Urinary bladder (tissue), 4 donors: ENCODE results near the gene COL25A1. TPM values are rescaled to one million over a fixed set of nuclear protein-coding genes. Genes with fewer than 3 reads are reported as not detected.
"Not testable (repeated sequence)": the region's sequence is repeated elsewhere in the genome, so short reads cannot be mapped to it uniquely, and the experiment has no call there.

Source experiments
- DNase-seq: peaks from one replicate; pipeline ENCODE4 v3.0.0-alpha.2; 2015; ENCODE audit errors: extremely low spot score
- H3K27ac ChIP-seq: one replicate; pipeline ENCODE4 v1.5.1; 2013; ENCODE audit warnings: low read depth, mild to moderate bottlenecking, moderate library complexity
- H3K36me3 ChIP-seq: one replicate; pipeline ENCODE4 v1.6.1; 2013; ENCODE audit warnings: mild to moderate bottlenecking, moderate library complexity; ENCODE audit not compliant: insufficient read depth
- H3K4me1 ChIP-seq: one replicate; pipeline ENCODE4 v1.6.1; 2013; ENCODE audit warnings: mild to moderate bottlenecking, moderate library complexity; ENCODE audit not compliant: insufficient read depth
- H3K4me3 ChIP-seq: one replicate; pipeline ENCODE4 v1.5.1; 2013; ENCODE audit warnings: low read depth, low read length
- WGBS: extraction: QIAGEN DNeasy Blood & Tissue Kit; methylation state at CpG from one replicate; pipeline ENCODE4 v1.1.7; 2013; 5-methylcytosine and 5-hydroxymethylcytosine counted together
- polyA plus RNA-seq: library from polyadenylated mRNA; stranded (reverse); fragments of 200-250 nt; gene quantifications from one replicate; pipeline ENCODE4 v1.2.3, GENCODE V29; 2013
- total RNA-seq: library from RNA; depleted of rRNA; stranded (reverse); fragments of >200 nt; gene quantifications from one replicate; pipeline ENCODE4 v1.2.3, GENCODE V29; 2014
- donor health status: healthy with polysubstance abuse.
- donor health status: healthy.

The COL25A1 gene
- total and polyA plus RNA-seq, 2 donors = 1.4 to 16.4 TPM

DNA sequence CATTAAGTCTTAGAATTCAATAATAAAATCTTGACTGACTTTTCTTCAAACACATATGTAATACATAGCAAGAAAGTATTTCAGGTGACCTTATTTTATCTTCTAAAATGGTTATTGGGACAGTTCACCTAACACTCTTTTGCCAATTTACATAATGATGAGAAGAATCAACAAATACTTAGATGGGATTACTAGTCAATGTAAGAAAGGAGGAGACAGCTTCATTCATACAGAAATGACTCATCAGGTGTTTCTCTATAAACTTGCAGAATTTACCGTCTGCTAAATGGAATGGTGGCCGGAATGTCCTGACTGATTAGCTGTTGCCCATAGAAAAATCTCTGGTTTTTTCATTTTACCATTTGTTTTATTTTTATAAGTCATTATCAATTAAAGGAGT lies 424.6 kb downstream of the COL25A1 start:
- H3K4me3 ChIP-seq = no peak overlapping the region
- WGBS = 66% methylated on average over 2 of the region's 2 CpGs
- H3K4me1 ChIP-seq = no peaks in the 10 kb centered on the region
- no peak overlapping the region for H3K27ac ChIP-seq
- no peaks in the 10 kb centered on the region for H3K36me3 ChIP-seq
- DNase-seq = no peak

DNA sequence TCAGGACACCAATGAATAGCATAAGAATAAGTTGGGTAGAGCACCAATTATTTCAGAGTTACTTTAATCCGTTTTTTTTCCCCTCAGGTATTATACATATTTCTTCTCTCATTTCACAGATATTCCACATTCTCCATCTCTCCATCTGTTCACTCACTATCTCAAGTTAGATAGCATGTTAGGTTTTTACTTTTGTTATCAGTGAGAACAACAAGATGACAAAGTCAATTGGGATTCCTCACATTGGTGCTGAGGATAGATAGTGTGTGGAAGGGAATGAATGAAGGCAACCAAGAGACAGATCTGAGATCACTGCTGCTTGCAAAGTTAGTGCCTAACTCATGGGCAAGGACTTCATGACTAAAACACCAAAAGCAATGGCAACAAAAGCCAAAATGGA lies 427.7 kb downstream of the COL25A1 start:
- H3K4me3 ChIP-seq = no peak overlapping the region
- WGBS = 67% methylated on average over 1 of the region's 1 CpG
- no peaks in the 10 kb centered on the region for H3K4me1 ChIP-seq
- H3K36me3 ChIP-seq = no peaks in the 10 kb centered on the region
- no peak overlapping the region for H3K27ac ChIP-seq
- DNase-seq = no peak

DNA sequence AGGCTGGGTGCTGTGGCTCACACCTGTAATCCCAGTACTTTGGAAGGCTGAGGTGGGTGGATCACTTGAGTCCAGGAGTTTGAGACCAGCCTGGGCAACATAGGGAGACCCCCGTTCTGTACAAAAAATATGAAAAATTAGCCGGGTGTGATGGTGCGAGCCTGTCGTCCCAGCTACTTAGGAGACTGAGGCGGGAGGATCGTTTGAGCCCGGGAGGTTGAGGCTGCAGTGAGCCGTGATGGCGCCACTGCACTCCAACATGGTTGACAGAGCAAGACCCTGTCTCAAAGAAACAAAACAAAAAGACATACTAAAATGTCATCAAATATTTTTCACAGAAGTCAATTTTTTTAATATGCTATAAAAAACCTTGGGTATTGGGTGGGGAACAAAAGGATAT lies 432.5 kb downstream of the COL25A1 start:
- not testable (repeated sequence) for H3K27ac ChIP-seq, H3K36me3 ChIP-seq, H3K4me1 ChIP-seq, H3K4me3 ChIP-seq, DNase-seq
- 93% methylated on average over 9 of the region's 9 CpGs for WGBS

DNA sequence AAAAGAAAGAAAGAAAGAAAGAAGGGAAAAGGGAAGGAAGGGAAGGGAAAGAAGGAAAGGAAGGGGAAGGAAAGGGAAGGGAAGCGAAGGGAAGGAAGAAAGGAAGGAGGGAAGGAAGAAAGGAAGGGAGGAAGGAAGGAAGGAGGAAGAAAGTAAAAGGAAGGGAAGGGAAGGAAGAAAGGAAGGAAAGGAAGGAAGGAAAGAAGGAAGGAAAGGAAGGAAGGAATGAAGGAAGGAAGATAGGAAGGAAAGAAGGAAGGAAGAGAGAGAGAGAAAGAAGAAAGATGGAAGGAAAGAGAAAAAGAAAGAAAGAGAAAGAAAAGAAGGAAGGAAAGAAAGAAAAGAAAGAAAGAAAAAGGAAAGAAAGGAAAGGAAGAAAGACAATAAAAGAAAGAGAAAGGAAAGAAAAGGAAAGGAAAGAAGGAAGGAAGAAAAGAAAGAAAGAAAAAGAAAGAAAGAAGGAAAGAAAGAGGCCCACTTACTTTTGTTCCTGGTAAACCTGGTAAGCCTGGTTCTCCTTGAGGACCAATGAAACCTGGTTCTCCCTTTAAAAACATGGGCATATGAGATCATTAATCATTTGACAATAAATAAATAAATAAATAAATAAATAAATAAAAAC lies 433.7 kb downstream of the COL25A1 start:
- 88% methylated on average over 1 of the region's 1 CpG for WGBS
- H3K4me3 ChIP-seq = no peak overlapping the region
- no peak for DNase-seq

DNA sequence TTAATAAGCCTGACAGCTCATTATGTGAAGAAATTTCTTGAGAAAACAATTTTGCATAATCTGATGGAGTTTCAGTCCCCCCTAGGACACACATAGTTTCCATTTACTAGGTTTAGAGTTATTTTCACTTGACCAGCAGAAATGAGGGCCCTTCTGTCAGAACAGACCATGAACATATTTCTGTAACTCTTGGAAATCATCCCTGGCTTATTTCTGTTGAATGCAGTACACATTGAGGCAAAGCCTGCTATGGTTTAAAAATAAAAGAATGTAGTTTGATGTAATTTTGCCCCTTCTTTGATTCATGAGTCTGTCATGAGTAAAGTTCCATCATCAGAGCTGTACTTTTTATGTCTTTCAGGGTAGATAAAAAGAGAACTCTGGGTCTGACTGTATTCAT lies 435.0 kb downstream of the COL25A1 start:
- Histone ChIP-seq H3K27ac (no peak overlapping the region), H3K4me3 (no peak overlapping the region), H3K4me1 (no peaks in the 10 kb centered on the region), H3K36me3 (no peaks in the 10 kb centered on the region)
- DNase-seq = no peak

More for the DNA sequence above, 433.7 kb downstream of the COL25A1 start:
- Histone ChIP-seq H3K27ac (no peak overlapping the region), H3K36me3 (no peaks in the 10 kb centered on the region), H3K4me1 (no peaks in the 10 kb centered on the region)

DNA sequence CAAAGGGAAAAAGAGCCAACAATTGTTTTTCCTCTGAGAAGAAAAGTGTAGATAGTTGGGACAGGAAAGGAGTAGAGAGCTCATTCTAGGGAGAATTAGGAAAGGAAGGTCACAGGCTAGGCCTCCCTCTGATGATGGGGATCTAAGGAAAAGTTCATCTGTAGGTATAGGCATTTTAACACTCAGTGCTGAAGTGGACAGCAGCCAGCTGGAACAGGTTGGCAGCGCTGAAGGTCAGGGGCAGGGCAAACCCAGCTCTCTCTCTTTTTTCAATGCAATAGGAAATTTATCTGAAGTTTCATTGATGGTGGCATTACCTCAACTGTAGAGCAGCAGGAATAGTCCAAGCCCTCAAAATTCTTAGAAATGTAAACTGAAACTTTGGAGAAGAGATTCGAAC lies 441.1 kb downstream of the COL25A1 start:
- no peak overlapping the region for H3K27ac ChIP-seq
- DNase-seq = no peak
- no peaks in the 10 kb centered on the region for H3K36me3 ChIP-seq
- H3K4me1 ChIP-seq = no peaks in the 10 kb centered on the region
- WGBS = 47% methylated on average over 2 of the region's 2 CpGs
- H3K4me3 ChIP-seq = no peak overlapping the region

DNA sequence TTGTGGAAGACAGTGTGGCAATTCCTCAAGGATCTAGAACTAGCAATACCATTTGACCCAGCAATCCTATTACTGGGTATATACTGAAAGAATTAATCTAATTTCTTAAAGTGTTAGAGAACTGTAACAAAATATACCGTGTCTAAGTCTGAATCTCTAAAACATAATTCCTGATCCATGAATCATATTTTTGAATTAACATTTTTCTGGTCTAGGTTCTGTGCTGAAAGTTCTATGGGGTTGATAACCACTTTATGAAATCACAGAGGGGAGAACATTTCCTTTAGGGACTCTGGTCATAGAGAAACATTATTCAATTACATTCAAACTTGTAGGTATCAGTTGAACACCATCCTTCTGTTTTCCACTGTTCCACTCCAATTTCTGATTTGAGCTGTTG lies 447.7 kb downstream of the COL25A1 start:
- H3K4me3 ChIP-seq = no peak overlapping the region
- no peaks in the 10 kb centered on the region for H3K4me1 ChIP-seq
- no peak for DNase-seq
- no peak overlapping the region for H3K27ac ChIP-seq
- 89% methylated on average over 1 of the region's 1 CpG for WGBS
- H3K36me3 ChIP-seq = no peaks in the 10 kb centered on the region

DNA sequence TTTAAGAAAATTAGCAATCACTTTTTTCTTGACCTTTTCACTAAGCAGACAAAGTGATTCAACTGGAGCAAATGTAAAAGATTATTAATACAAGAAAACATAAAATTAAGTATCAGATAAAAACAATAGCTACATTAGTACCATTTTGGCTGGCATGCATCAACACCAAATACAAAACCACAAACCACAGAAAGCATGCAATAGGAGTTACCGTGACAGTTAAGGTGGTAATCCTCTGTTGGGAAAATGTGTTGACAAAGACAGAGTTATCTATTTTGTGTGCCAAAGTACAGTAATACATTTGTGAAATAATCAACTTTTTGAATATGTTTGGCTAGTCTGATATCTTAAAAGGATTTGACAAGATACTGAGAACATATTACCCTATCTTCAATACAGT lies 449.8 kb downstream of the COL25A1 start:
- Histone ChIP-seq H3K4me3 (no peak overlapping the region), H3K36me3 (no peaks in the 10 kb centered on the region), H3K4me1 (no peaks in the 10 kb centered on the region), H3K27ac (no peak overlapping the region)
- WGBS = 89% methylated on average over 1 of the region's 1 CpG
- DNase-seq = no peak

DNA sequence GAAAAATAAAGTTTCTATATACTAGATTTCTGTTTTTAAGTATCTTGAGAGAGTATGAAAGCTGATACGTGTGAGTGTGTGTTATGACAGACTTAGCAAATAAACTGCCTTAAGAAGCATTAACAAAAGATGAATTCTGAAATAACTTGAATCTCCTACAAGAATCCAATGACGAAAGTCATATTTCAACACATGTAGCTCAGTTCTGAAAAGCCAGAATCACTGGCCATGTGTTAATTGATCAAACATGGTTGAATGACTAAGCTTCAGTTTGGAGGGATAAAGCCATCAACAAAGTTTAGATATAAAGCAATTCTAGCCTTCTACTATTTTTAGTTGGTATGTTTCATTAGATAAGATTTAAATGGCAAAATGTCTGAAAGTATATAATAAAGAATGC lies 451.1 kb downstream of the COL25A1 start:
- H3K36me3 ChIP-seq = no peaks in the 10 kb centered on the region
- no peak overlapping the region for H3K4me3 ChIP-seq
- DNase-seq = no peak
- H3K4me1 ChIP-seq = no peaks in the 10 kb centered on the region
- H3K27ac ChIP-seq = no peak overlapping the region
- whole genome bisulfite sequencing = 66% methylated on average over 2 of the region's 2 CpGs

DNA sequence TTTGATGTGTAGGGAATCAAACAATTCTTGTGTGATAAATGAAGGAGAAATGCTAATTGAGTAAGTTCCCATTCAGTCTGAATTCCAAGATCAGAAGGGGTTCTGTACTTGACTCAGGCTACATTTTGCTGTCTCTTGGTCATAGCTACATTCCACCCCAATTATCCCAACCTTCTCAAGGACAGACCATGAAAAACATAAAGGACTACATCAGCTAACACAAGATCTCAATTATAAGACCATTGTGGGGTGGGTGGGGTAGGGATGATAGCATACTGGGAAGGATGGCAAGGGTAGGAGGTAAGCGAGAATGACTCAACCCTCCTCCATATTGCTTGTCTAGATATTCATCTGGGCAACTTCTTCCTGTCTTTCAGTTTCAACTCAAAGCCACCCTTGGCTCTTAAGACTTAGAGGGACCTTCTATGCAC lies 452.2 kb downstream of the COL25A1 start:
- H3K27ac ChIP-seq = no peak overlapping the region
- DNase-seq = no peak
- WGBS = 97% methylated on average over 1 of the region's 1 CpG
- no peak overlapping the region for H3K4me3 ChIP-seq
- no peaks in the 10 kb centered on the region for H3K36me3 ChIP-seq
- no peaks in the 10 kb centered on the region for H3K4me1 ChIP-seq

DNA sequence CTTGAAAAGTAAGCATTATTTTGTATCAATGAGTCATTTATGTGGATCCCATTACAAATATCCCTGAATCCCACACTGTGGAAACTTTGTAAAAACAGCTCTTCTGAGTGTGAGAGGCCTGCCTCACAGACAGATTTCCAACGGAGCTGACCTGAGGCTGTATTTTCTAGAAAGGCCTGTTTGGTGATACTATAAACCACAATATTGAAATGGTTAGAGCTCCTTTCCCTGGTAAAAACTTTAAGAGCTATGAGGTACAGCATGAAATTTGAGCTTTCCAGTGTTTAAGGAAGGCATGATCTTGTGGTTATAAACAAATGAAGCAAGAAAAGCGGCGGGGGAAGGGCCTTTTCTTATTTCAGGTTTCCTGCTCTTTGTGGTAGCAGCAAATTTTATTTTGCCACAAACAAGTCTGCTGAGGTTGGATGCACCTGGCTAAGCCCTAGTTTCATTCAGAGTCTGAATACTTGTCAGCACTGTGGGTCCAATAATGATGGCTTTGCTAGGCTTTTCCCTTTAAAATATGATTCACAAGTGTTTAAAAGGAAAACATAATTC lies 452.8 kb downstream of the COL25A1 start:
- WGBS = 45% methylated on average over 3 of the region's 3 CpGs
- Histone ChIP-seq H3K4me1 (no peaks in the 10 kb centered on the region), H3K36me3 (no peaks in the 10 kb centered on the region), H3K27ac (no peak overlapping the region), H3K4me3 (no peak overlapping the region)
- DNase-seq = no peak

DNA sequence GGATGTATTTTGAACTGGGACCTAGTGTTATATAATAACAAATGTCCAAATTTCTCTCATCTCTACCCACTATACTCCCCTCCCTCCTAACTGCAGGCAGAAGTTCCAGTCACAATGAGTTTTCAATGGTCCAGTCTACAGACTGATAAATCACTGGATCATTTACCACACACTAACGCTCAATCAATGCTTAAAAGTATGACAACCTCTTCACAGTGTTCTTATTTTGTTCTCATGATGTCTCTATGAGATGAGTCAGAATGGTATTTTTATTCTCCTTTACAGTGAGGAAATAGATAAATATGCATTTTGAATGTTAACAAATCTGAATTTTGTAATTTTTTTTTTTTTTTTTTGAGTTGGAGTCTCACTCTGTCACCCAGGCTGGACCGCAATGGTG lies 455.9 kb downstream of the COL25A1 start:
- 73% methylated on average over 2 of the region's 2 CpGs for WGBS
- DNase-seq = no peak

DNA sequence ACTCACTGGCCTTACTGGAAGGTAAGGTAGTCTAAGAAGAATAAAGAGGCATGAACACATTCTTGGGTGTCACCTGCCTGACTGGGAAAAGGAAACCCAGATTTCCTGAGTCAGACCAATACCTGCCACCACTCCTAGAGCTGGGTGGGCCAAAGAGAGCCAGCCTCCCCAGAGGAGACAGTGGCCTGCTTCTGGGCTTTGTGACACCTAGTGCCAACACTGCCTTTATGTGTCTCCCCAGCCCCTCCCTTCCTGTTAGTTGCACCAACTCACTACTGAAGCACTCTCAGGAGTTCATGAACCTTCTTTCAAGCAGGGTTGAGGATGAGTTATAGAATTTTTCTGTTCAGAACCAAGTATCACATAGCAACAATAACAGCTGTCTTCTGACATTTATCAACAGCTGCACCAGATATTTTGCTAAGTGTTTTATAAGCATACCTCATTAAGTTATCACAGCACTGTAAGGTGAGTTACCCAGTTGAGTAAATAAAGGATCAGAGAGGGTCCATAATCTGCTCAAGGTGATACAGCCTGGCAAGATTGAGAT lies 462.0 kb downstream of the COL25A1 start:
- no peak overlapping the region for H3K4me3 ChIP-seq
- no peak overlapping the region for H3K27ac ChIP-seq
- no peaks in the 10 kb centered on the region for H3K36me3 ChIP-seq
- H3K4me1 ChIP-seq = no peaks in the 10 kb centered on the region
- no peak for DNase-seq

More for the DNA sequence above, 455.9 kb downstream of the COL25A1 start:
- Histone ChIP-seq H3K4me3 (no peak overlapping the region), H3K4me1 (no peaks in the 10 kb centered on the region), H3K36me3 (no peaks in the 10 kb centered on the region), H3K27ac (no peak overlapping the region)

DNA sequence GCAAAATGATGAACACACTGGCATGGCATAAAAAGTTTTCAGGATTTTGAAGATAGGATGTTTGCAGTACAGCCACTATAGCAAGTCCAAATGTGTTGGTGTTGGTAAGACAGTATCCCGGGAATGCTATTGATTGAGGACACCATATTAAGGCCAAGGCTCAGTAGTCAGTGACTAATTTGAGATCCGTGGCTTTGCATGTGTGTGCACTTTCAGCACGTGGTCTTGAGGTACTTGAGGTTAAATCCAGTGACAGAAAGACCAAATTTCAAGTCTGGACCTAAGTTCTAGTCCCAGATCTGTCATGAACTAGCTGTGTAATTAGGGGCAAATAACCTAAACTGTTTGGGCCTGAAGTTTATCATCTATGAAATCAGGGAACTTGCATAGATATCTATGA lies 463.1 kb downstream of the COL25A1 start:
- Histone ChIP-seq H3K36me3 (no peaks in the 10 kb centered on the region), H3K27ac (no peak overlapping the region), H3K4me1 (no peaks in the 10 kb centered on the region), H3K4me3 (no peak overlapping the region)
- no peak for DNase-seq
- WGBS = 94% methylated on average over 3 of the region's 3 CpGs
